ENCODE measurements around the gene MAB21L4.

DNA sequence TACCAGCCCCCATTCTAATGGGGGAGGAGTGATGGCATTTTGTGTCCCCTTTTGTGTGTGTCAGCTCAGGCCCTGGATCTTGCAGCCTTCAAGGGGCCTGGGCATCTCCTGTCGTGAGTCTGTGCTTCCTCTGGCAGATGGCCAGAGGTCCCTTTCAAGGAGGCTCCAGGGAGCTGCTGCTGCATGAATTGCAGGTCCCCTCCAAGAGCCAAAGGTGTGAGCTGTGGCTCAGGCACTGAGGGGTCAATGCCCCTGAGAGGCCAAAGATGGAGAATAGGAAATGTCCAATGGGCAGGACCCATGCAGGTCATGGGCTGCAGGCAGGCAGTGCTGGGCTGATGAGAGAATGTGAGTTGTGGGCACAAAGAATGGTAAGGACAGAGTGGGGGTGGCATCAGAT lies 10.4 kb downstream of the MAB21L4 start:
- TF ChIP-seq EZH2 (IDR thresholded peaks at IDR 0.05) (no peak), POLR2AphosphoS5 (IDR thresholded peaks at IDR 0.05; ENCODE audit: borderline replicate concordance, low read depth, low read length) (no peak)
